ENCODE results near the gene P2RY8.
"Not testable (repeated sequence)": the region's sequence is repeated elsewhere in the genome, so short reads cannot be mapped to it uniquely, and the experiment has no call there.

The P2RY8 gene

DNA sequence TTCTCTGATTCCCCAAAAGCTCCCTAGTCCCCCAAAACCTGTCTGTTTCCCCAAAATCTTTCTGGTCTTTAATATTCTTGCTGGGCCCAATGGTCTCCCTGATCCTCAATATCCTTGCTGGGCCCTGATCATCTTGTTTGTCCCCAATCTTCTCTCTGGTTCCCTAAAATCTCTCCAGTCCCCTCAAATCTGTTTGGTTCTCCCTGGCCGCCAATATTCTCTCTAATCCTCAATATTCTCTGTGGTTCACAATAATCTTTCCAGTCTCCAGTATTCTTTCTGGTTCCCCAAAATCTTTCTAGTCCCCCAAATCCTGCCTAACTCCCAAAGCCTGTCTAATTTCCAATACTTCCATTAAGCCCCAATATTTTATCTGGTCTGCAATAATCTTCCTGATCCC lies 18.5 kb downstream of the P2RY8 start:
- no peak for DNase-seq

GRCh38 chrX:1516596-1517104 lies 20.3 kb downstream of the P2RY8 start:
- no peak for DNase-seq

- DNase-seq, result no peak
Measured at GRCh38 chrX:1511829-1512228, 25.2 kb downstream of the P2RY8 start.

DNA sequence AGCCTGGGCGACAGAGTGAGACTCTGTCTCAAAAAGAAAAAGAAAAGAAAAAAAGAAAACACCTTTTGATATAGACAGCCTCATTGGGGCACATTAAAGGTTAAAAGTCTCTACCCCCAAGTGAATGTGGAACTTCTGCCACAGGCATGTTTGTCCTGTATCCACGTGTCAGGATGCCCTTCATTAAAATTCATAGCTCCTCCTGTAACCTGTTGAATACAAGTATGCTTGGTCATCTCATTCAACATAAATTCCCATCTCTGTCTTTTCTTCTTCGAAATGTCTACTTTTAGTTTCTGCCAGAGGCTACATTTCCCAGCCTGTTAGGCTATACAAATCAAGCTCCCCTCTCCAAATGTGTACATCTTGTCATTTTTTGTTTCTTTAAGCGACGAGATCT lies 25.8 kb downstream of the P2RY8 start:
- no peak for DNase-seq

DNA sequence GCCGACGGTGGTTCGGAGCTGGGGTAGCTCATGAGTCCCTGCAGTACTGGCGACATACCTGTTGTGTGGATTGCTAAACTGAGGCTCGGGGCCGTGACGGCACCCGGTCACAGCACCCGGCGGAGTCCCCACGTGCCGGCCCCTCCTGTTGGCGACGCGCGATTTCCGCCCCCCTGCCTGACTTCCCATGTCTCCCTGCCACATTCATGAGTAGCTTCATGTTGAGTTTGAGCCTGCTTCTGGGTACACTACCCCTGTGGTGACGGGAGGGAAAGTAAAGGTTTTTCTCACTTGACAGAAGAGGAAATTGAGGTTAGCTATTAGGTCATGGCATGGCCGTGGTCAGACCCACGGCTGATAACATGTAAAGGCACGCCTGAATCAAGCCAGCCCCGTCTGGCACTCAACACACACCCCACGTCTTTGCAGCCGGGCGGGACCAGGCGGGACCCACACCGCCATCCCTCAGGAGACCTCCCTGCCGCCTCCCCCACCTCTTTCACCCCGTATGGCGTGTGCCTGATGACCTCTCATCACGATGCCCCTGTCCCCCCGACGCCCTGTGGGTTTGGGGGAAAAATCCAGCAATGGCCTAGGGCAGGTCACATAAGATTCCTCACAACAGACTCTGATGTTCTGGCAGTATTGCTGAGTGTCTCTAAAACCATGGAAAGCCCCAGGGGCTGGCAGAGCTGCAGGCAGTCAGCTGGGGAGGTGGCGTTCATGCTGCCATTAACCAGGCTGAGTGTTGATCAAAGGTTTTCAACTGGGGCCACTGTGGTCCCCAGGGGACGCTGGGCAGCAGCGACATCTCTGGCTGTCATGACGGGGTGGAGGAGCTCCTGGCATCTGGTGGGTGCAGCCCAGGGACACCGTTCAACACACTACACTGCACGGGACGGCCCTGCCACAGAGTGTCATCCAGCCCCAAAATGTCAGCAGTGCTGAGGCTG lies 29.2 kb downstream of the P2RY8 start:
- peak; percentile 28 for DNase-seq

- DNase-seq, result no peak
Measured at GRCh38 chrX:1506916-1507315, 30.1 kb downstream of the P2RY8 start.

DNA sequence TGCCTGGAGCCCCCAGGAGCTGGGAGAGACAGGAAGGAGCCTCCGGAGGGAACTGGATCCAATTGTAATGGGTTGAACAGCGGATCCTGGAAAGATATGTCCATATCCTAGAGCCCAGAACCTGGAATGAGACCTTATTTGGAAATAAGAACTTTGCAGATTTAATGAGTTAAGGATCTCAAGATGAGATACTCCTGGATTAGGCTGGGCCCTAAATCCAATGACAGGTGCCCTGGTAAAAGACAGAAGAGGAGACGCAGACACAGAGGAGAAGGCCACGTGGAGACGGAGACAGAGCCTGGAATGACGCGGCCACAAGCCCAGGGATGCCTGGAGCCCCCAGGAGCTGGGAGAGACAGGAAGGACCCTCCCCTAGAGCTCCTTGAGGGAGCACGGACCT lies 34.1 kb downstream of the P2RY8 start:
- DNase-seq, result no peak

DNA sequence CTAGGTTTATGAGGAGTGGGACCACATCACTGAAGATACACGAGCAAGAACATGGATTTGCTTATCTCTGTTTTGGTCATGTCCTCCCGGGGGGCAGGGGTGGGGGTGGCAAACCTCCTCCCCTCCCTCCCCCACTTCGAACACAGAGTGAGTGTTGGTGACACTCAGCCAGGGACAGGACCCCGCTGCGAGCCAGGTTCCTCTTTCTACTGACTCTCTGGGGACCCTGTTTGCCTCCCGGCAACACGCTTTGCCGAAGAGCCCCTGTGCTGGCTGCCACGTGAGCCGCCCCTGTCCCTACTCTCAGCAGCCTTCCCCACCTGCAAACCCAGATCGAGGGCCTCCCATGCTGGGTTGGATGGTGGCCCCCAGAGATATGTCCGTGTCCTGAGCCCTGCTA lies 34.7 kb downstream of the P2RY8 start:
- DNase-seq, result no peak

GRCh38 chrX:1500701-1501624 lies 36.0 kb downstream of the P2RY8 start:
- DNase-seq, result peak; percentile 33

DNA sequence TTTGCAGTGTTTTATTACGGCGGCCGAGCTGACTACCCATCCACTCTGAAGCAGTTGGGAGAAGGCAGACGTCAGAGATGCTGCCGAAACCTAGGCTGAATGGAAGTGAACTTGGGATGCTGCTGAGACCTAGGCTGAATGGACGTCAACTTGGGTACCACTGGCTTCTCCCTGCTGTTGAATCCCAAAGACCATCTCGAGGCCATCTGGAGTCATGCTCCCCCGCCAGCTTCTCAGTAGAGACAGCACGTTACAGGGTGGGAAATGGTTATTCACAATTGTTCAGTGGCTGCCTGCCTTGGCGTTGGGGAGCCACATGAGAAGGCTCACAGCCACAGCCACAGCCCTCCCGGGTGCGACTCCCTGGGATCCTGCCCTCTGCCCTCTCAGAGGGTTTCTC lies 40.9 kb downstream of the P2RY8 start:
- no peak for DNase-seq

DNA sequence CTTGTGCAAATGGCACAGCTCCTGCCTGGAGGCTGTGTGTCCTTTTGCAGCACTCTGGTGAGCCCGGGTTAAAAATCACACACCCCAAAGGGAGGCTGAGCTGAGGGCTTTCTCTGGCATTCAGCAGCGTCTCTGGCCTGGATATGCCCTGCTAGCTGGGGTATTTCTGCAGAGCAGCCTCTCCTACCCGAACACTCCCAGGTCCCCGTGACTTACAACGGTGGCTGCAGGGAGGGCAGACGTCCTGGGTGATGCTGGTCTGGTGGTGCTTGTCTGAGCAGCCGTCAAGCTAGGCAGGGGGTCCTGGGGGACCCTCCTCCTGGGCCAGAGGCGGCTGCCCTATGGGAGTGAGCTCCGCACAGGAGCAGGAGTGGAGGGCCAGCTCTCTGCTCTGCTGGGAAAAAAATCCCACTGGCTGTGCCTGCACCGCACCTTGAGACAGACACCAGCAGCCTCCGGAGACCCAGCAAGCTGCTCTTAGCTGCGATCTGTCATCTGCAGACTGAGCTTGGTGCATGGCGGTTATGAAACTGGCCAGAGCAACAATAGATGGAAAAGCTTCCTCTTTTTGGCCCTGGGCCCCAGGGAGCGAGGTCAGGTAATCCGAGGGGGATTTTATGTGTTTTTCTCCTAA lies 43.0 kb downstream of the P2RY8 start:
- DNase-seq, result no peak

GRCh38 chrX:1493412-1493811 lies 43.6 kb downstream of the P2RY8 start:
- no peak for DNase-seq

- no peak for DNase-seq
Measured at GRCh38 chrX:1492421-1493012, 44.5 kb downstream of the P2RY8 start.

DNA sequence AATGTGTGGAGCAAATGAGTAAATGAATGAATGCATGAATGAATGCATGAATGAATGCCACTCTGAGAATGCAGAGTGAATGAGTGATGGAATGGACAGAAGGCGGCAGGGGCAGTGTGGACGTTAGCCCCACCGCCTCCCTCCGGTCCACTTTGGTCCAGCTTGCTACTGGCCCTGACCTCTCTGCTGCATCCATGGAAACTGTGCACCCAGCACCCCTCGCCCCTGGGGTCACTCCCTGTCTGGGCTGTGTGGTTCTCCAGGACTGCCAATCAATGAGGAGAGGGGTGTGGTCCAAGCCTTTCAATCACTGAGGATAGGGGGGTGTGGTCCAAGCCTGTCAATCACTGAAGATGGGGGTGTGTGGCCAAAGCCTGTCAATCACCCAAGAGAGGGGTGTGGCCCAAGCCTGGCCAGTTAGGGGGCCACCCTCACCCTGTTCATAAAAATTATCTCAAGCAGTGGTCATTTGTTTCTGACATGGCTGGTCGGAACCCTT lies 45.1 kb downstream of the P2RY8 start:
- peak; percentile 48 for DNase-seq

GRCh38 chrX:1491248-1491647 lies 45.7 kb downstream of the P2RY8 start:
- not testable (repeated sequence) for DNase-seq

- not testable (repeated sequence) for DNase-seq
Measured at GRCh38 chrX:1490723-1491122, 46.3 kb downstream of the P2RY8 start.

- not testable (repeated sequence) for DNase-seq
Measured at GRCh38 chrX:1489354-1489753, 47.6 kb downstream of the P2RY8 start.

- DNase-seq, result no peak
Measured at GRCh38 chrX:1488745-1489144, 48.2 kb downstream of the P2RY8 start.

DNA sequence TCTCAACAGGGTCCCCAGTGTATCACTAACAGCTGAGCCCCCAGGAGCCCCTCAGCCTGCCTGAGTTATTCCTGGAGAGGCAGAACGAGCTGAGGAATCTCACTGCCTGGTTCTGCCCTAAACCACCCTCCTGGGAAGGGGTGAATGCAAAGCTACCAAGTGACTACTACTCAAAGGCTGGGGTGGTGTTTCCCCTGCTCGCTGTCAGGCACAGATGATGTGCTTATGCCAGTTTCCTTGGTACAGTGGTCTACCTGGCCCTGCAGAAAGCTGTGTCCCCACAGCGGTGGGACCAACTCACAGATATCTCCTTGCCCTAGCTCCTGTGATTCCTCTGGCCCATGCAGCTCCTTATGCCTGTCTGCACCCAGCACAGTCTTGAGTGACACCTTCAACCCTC lies 48.8 kb downstream of the P2RY8 start:
- DNase-seq, result no peak

DNA sequence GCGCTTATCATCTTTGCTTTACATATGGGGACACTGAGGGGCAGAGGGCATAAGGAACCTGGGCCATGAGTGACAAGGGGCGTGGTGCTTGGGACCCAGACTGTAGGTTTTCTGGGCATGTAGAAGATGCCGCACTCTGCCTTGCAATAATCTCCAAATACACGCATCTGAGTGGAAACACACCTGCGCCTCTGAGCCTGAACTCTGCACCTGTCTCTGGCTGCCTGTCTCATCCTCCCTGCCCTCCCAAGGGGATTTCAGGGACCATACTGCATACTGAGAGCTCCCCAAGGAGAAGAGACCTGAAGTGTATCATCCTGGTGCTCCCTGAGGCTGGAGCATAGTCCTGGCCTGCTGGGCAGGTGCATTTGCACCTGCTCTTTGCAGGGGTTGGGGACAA lies 49.6 kb downstream of the P2RY8 start:
- DNase-seq, result no peak

- DNase-seq, result no peak
Measured at GRCh38 chrX:1486749-1487361, 50.1 kb downstream of the P2RY8 start.

- DNase-seq, result no peak
Measured at GRCh38 chrX:1486177-1486576, 50.8 kb downstream of the P2RY8 start.
